ENCODE data around the gene APRT.

DNA sequence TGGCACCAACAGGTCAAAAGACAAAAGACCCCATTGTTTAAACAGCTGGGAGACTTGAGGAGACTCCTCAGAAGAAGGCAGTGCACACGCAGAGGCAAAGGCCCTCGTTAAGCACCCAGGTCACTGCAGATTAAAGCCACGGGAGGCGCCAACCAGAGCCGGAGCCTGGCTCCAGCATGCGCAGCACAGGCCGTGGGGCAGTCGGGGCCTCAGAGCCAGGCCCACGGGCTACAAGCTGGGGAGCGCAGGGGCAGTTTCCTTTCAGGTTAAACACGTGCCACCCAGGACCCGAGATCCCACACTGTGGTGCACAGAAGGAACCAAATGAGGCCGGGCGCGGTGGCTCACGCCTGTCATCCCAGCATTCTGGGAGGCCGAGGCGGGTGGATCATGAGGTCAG is 35.9 kb downstream of the APRT start:
- TF ChIP-seq, protein P1, sequence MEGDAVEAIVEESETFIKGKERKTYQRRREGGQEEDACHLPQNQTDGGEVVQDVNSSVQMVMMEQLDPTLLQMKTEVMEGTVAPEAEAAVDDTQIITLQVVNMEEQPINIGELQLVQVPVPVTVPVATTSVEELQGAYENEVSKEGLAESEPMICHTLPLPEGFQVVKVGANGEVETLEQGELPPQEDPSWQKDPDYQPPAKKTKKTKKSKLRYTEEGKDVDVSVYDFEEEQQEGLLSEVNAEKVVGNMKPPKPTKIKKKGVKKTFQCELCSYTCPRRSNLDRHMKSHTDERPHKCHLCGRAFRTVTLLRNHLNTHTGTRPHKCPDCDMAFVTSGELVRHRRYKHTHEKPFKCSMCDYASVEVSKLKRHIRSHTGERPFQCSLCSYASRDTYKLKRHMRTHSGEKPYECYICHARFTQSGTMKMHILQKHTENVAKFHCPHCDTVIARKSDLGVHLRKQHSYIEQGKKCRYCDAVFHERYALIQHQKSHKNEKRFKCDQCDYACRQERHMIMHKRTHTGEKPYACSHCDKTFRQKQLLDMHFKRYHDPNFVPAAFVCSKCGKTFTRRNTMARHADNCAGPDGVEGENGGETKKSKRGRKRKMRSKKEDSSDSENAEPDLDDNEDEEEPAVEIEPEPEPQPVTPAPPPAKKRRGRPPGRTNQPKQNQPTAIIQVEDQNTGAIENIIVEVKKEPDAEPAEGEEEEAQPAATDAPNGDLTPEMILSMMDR (IDR thresholded peaks at IDR 0.05; ENCODE audit: borderline replicate concordance, extremely low read depth, low read length, poor library complexity, severe bottlenecking), result no peak
- TF ChIP-seq EZH2 (IDR thresholded peaks at IDR 0.05; ENCODE audit: borderline replicate concordance, low read depth, low read length, severe bottlenecking), result no peak
